ENCODE measurements around the gene AGR2.

GRCh38 chr7:16785321-16785720 is 19.5 kb downstream of the AGR2 start:
- no peak for TF ChIP-seq CTCF (IDR thresholded peaks at IDR 0.05; ENCODE audit: poor library complexity)
- no peak for TF ChIP-seq EZH2phosphoT487 (IDR thresholded peaks at IDR 0.05; ENCODE audit: low read depth, severe bottlenecking, unreplicated experiment)
- no peak for TF ChIP-seq EZH2 (IDR thresholded peaks at IDR 0.05; ENCODE audit: borderline replicate concordance)

Measured in hepatocyte (in vitro differentiated cells).